Nephron progenitor cell (in vitro differentiated cells): ENCODE measurements around the gene ADAMTS15.

Source experiments
- DNase-seq: peaks from one replicate; pipeline ENCODE4 v3.0.0; 2021
- H3K27ac Mint-ChIP-seq: 2 replicates; pipeline ENCODE4 v1.8.0; 2021; ENCODE audit warnings: mild to moderate bottlenecking, moderate library complexity, mixed read lengths
- H3K27me3 Mint-ChIP-seq: 2 replicates; pipeline ENCODE4 v1.8.0; 2021; ENCODE audit warnings: mild to moderate bottlenecking, low read depth, mixed read lengths; ENCODE audit not compliant: poor library complexity
- H3K36me3 Mint-ChIP-seq: 2 replicates; pipeline ENCODE4 v1.8.0; 2021; ENCODE audit warnings: low read depth, mixed read lengths
- H3K4me1 Mint-ChIP-seq: 2 replicates; pipeline ENCODE4 v1.8.0; 2021; ENCODE audit warnings: mixed read lengths
- H3K4me3 Mint-ChIP-seq: 2 replicates; pipeline ENCODE4 v1.8.0; 2021; ENCODE audit warnings: mild to moderate bottlenecking, moderate library complexity, mixed read lengths
- H3K9me3 Mint-ChIP-seq: 2 replicates; pipeline ENCODE4 v1.8.0; 2021; ENCODE audit warnings: mild to moderate bottlenecking, moderate library complexity, mixed read lengths
- TF ChIP-seq, protein P1 (sequence below): fragments of 200-600 bp; sonication (generic); IDR thresholded peaks from 2 replicates; pipeline ENCODE4 v1.5.0; 2021; ENCODE audit warnings: antibody characterized with exemption

The ADAMTS15 gene

DNA sequence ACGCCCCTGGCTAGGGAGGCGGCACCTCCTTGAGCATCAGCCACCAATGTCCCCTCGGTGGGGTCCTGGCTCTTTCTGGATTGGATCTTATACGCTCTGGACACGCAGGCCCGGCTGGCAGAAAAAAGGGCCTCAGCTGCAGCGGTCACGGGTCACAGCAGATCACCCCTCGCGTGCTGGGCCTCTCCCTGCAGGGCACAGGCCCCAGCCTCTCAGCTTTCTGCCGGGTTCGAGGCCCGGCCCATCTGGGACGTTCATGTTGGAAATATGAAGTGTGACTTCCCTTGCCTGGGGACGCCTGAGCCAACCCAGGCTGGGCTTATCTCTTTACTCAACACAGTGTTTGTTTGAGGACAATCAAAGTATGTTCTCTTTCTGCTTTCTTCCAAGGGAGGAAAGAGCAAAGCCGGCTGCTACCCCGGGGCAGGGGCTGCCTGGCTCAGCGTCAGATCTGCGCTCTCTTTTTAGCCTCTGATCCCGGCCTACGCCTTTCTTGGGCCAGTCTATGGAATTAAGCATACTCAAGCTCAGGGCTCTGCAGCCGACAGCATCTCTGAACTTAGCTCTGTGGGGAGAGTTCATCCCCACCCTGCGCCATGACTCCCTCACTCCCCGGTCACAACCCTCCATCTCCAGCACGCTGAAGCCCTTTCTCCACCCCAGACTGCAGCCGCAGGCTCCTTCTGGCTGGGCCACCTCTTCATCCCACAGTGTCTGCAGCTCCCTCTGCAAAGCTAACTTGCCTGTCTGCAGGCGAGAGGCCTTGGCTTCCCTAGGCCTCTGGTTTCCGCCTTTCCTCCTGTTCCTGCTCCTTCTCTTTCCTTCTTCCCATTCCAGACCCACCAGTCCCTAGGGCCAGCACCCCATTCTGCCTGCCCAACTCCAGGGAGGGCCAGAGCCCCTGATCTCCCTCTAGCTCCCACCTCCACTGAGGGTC lies 38.8 kb downstream of the ADAMTS15 start:
- TF ChIP-seq, protein P1, sequence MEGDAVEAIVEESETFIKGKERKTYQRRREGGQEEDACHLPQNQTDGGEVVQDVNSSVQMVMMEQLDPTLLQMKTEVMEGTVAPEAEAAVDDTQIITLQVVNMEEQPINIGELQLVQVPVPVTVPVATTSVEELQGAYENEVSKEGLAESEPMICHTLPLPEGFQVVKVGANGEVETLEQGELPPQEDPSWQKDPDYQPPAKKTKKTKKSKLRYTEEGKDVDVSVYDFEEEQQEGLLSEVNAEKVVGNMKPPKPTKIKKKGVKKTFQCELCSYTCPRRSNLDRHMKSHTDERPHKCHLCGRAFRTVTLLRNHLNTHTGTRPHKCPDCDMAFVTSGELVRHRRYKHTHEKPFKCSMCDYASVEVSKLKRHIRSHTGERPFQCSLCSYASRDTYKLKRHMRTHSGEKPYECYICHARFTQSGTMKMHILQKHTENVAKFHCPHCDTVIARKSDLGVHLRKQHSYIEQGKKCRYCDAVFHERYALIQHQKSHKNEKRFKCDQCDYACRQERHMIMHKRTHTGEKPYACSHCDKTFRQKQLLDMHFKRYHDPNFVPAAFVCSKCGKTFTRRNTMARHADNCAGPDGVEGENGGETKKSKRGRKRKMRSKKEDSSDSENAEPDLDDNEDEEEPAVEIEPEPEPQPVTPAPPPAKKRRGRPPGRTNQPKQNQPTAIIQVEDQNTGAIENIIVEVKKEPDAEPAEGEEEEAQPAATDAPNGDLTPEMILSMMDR, result no peak
- H3K4me1 Mint-ChIP-seq, result peaks cover 23% of the 10 kb centered on the region
- no peaks in the 10 kb centered on the region for H3K27me3 Mint-ChIP-seq
- H3K36me3 Mint-ChIP-seq, result peaks cover 5% of the 10 kb centered on the region
- no peak overlapping the region for H3K27ac Mint-ChIP-seq
- no peak overlapping the region for H3K4me3 Mint-ChIP-seq
- no peak for DNase-seq
- peaks cover 14% of the 10 kb centered on the region for H3K9me3 Mint-ChIP-seq

DNA sequence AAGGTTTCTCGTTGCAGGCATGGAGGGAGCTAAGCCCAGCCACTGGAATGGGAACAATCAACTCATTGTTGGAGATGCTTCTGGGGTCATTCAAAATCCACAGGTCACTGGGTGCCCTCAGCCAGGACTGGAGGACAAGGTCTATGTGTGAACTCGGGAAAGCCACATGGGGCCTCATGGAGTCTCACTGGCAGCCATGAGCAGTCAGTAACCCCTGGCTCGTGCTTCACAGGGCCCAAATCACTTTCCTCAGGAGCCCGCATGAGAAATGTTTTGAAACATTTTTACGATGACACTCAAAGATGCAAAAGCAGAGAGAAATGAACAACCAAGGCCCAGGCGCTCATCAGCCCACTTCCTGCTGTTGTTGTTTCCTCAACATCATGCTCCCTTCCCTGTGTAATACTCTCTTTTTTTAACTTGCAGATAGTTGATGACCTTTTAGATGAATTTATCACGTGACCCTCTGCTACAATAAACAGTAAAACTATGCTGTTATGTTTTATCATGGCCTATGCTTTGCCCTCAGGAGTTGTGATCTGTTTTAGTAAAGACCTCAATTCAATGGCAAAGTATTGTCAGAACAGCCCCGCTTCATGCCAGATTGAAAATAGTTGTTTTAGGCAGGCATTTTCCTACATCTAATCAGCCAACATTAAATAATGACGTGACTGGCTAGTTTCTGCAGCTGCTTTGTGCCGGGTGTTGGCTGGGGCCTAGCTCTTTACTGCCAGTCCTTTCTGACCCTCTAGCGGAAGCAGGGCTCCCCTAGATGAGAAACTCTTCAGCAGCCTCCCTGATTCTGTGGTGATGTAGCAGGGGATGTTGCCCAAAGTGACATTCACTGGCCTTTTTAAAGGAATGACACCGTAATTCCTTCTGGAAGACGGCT lies 39.7 kb downstream of the ADAMTS15 start:
- DNase-seq, result no peak
- Mint-ChIP-seq H3K4me1 (peaks cover 23% of the 10 kb centered on the region), H3K4me3 (no peak overlapping the region), H3K9me3 (peaks cover 11% of the 10 kb centered on the region), H3K27me3 (no peaks in the 10 kb centered on the region), H3K27ac (no peak overlapping the region), H3K36me3 (peaks cover 5% of the 10 kb centered on the region)
- TF ChIP-seq, protein P1, result no peak

DNA sequence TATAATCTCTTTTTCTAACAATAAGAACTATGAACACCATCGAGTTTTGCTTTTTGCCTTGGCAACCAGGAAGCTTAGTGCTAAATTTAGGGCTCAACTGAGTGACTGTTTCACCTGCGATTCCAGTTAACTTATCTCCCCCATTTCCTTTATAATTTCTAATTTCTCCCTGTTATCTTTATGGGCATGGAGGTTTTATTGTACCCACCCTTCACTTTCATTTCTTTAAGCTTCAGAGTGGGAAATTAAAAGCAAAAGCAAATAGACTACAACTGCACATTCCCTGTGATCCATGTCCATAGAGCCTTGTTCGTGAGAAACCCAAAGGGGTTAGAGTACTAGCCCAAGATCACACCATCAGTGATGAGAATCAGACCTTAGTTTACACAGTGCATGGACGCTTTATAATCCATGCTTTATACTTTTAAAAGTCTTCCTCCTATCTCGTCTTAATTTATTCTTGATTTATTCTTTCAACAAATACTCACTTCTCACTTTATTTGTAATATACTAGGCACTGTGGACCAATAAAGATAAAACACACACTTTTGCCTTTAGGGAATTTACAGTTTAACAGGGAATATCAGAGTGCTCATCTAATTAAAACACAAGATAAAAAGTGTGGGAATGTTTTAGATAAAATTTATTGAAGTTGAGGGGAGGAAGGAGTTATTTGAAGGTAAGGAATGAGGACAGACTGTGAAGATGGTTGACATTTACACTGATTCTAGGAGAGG lies 40.6 kb downstream of the ADAMTS15 start:
- no peak overlapping the region for H3K4me3 Mint-ChIP-seq

DNA sequence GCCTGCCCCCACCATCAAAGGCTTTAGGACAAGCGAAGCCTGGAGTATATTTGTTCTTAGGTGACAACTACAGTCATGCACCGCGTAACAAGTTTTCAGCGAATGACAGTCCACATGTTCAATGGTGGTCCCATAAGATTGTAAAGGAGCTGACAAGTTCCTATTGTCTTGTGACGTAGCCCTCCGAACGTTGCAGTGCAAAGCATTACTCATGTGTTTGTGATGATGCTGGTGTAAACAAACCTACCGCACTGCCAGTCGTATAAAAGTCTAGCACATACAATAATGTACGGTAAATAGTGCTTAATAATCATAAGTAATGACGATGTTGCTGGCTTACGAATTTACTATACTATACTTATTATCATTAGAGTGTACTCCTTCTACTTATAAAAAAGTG lies 41.3 kb downstream of the ADAMTS15 start:
- H3K9me3 Mint-ChIP-seq, result no peaks in the 10 kb centered on the region
- H3K36me3 Mint-ChIP-seq, result no peaks in the 10 kb centered on the region
- no peak overlapping the region for H3K27ac Mint-ChIP-seq
- no peaks in the 10 kb centered on the region for H3K27me3 Mint-ChIP-seq
- TF ChIP-seq, protein P1, result no peak
- H3K4me3 Mint-ChIP-seq, result no peak overlapping the region
- peaks cover 23% of the 10 kb centered on the region for H3K4me1 Mint-ChIP-seq
- DNase-seq, result no peak

More for the DNA sequence above, 40.6 kb downstream of the ADAMTS15 start:
- Mint-ChIP-seq H3K27ac (no peak overlapping the region), H3K27me3 (no peaks in the 10 kb centered on the region), H3K36me3 (peaks cover 2% of the 10 kb centered on the region), H3K9me3 (peaks cover 5% of the 10 kb centered on the region), H3K4me1 (peaks cover 23% of the 10 kb centered on the region)
- TF ChIP-seq, protein P1, result no peak
- DNase-seq, result no peak

DNA sequence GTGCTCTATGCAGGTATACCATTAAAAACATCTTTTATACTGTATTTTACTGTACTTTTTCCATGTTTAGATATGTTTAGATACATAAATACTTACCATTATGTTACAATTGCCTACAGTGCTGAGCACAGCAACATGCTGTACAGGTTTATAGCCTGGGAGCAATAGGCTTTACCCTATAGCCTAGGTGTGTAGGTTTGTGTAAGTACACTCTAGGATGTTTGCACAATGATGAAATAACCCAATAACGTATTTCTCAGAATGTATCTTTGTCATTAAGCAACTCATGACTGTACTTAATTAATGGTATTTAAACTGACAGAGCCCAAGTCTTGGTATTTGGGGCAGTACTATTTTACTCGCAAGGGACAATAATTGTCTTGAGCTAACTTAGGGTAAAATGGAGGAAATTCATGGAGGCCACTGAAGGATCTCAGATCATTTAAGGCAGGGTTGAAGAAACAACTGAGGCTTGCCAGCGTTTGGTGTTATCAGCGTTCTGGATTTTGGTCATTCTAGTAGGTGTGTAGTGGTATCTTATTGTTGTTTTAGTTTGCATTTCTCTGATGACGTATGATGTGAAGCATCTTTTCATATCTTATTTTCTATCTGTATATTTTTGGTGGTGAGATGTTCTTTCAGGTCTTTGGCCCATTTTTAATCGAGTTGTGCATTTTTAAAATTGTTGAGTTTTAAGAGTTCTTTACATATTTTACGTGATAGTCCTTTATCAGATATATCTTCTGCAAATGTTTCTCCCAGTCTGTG lies 42.4 kb downstream of the ADAMTS15 start:
- Mint-ChIP-seq H3K4me1 (peaks cover 22% of the 10 kb centered on the region), H3K27ac (no peak overlapping the region)

More for the DNA sequence above, 42.4 kb downstream of the ADAMTS15 start:
- H3K9me3 Mint-ChIP-seq, result no peaks in the 10 kb centered on the region
- no peaks in the 10 kb centered on the region for H3K36me3 Mint-ChIP-seq
- H3K27me3 Mint-ChIP-seq, result no peaks in the 10 kb centered on the region
- no peak overlapping the region for H3K4me3 Mint-ChIP-seq
- TF ChIP-seq, protein P1, result no peak
- DNase-seq, result no peak
